Hepatocyte (in vitro differentiated cells): ENCODE measurements around the gene DDN. TPM values are rescaled to one million over a fixed set of nuclear protein-coding genes. Genes with fewer than 3 reads are reported as not detected.

Source experiments
- DNase-seq: peaks from one replicate; pipeline ENCODE4 v3.0.0-alpha.2; 2016; ENCODE audit warnings: low spot score
- H2AFZ ChIP-seq: fragments of 200-600 bp; sonication (generic); 2 replicates; pipeline ENCODE4 v1.6.0; 2016; ENCODE audit warnings: antibody characterized with exemption, mild to moderate bottlenecking
- H3K27ac ChIP-seq: fragments of 200-600 bp; sonication (generic); 2 replicates; pipeline ENCODE4 v1.5.1; 2016; ENCODE audit warnings: mild to moderate bottlenecking
- H3K27me3 ChIP-seq: fragments of 200-600 bp; sonication (generic); 2 replicates; pipeline ENCODE4 v1.6.1; 2016
- H3K36me3 ChIP-seq: fragments of 200-600 bp; sonication (generic); replicated peaks from 2 replicates; pipeline ENCODE4 v1.5.1; 2016; ENCODE audit warnings: low read depth; ENCODE audit not compliant: insufficient read depth
- H3K4me1 ChIP-seq: fragments of 200-600 bp; sonication (generic); 2 replicates; pipeline ENCODE4 v1.5.1; 2016; ENCODE audit warnings: mild to moderate bottlenecking, moderate library complexity; ENCODE audit not compliant: insufficient read depth
- H3K4me2 ChIP-seq: fragments of 200-600 bp; sonication (generic); 2 replicates; pipeline ENCODE4 v1.6.0; 2016
- H3K4me3 ChIP-seq: fragments of 200-600 bp; sonication (generic); 2 replicates; pipeline ENCODE4 v1.5.1; 2016; ENCODE audit warnings: mild to moderate bottlenecking
- H3K79me2 ChIP-seq: fragments of 200-600 bp; sonication (generic); 2 replicates; pipeline ENCODE4 v1.6.0; 2017; ENCODE audit warnings: mild to moderate bottlenecking
- H3K9me2 ChIP-seq: fragments of 200-600 bp; sonication (generic); replicated peaks from 2 replicates; pipeline ENCODE4 v1.6.0; 2017; ENCODE audit warnings: mild to moderate bottlenecking; ENCODE audit not compliant: insufficient read depth
- H3K9me3 ChIP-seq: fragments of 200-600 bp; sonication (generic); 2 replicates; pipeline ENCODE4 v1.5.1; 2016; ENCODE audit warnings: low read depth, mild to moderate bottlenecking
- H4K20me1 ChIP-seq: fragments of 200-600 bp; sonication (generic); 2 replicates; pipeline ENCODE4 v1.6.0; 2016; ENCODE audit warnings: mild to moderate bottlenecking; ENCODE audit not compliant: insufficient read depth, poor library complexity, severe bottlenecking
- EZH2 ChIP-seq: fragments of 200-600 bp; sonication (generic); IDR thresholded peaks from 2 replicates; pipeline ENCODE4 v1.6.1; 2016; ENCODE audit warnings: antibody characterized with exemption, mild to moderate bottlenecking, borderline replicate concordance
- EZH2phosphoT487 ChIP-seq: fragments of 200-600 bp; sonication (generic); IDR thresholded peaks from one replicate; pipeline ENCODE4 v1.6.1; 2018; ENCODE audit warnings: antibody characterized with exemption, mild to moderate bottlenecking, low read depth, moderate library complexity; ENCODE audit not compliant: unreplicated experiment, severe bottlenecking
- WGBS: methylation state at CpG from one replicate; pipeline ENCODE4 v1.1.6; 2016; ENCODE audit warnings: low lambda C conversion rate; ENCODE audit errors: missing lambda C conversion rate; 5-methylcytosine and 5-hydroxymethylcytosine counted together
- polyA plus RNA-seq: library from polyadenylated mRNA; unstranded; fragments of >200 nt; fragmentation: Nextera tagmentation; extraction: Ambion mirVana; gene quantifications from 2 replicates; pipeline ENCODE4 v1.2.1, GENCODE V29; 2016
- total RNA-seq: library from RNA; depleted of rRNA; stranded (reverse); fragments of >200 nt; gene quantifications from 2 replicates; pipeline ENCODE4 v1.2.3, GENCODE V29; 2014
- TF ChIP-seq, protein P1 (sequence below): fragments of 200-600 bp; sonication (generic); IDR thresholded peaks from 2 replicates; pipeline ENCODE4 v1.5.1; 2016; ENCODE audit warnings: antibody characterized with exemption, mild to moderate bottlenecking; ENCODE audit not compliant: poor library complexity

Gene DDN
- total and polyA plus RNA-seq, 2 experiments from 2014 or later, result 0.10 TPM; not detected in 1

DNA sequence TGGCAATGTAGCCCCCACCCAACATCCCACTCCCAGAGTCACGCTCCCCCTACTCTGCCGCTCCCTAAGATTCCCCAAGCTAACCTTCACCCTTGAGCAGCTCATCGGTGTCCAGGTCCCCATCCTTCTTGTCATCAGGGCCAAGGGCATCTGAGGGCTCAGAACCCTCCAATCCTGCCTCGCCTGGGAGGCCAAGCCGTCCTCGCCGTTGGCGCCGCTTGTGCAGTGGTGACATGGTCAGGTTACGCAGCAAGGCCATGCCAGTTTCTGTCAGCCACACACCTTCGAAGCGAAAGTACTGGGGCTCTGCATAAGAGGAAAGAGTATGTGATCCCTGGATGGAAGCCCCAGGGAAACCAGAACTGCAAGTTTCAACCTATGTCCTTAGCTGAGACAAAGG, 45.5 kb upstream of the DDN start:
- no peak overlapping the region for H3K27ac ChIP-seq
- no peaks in the 10 kb centered on the region for H3K4me1 ChIP-seq
- H2AFZ ChIP-seq, result no peak overlapping the region
- no peaks in the 10 kb centered on the region for H3K9me2 ChIP-seq
- no peak overlapping the region for H3K4me3 ChIP-seq
- H3K36me3 ChIP-seq, result no peaks in the 10 kb centered on the region
- no peaks in the 10 kb centered on the region for H4K20me1 ChIP-seq
- 98% methylated on average over 12 of the region's 12 CpGs for WGBS
- TF ChIP-seq EZH2 (no peak), EZH2phosphoT487 (no peak)
- TF ChIP-seq, protein P1, sequence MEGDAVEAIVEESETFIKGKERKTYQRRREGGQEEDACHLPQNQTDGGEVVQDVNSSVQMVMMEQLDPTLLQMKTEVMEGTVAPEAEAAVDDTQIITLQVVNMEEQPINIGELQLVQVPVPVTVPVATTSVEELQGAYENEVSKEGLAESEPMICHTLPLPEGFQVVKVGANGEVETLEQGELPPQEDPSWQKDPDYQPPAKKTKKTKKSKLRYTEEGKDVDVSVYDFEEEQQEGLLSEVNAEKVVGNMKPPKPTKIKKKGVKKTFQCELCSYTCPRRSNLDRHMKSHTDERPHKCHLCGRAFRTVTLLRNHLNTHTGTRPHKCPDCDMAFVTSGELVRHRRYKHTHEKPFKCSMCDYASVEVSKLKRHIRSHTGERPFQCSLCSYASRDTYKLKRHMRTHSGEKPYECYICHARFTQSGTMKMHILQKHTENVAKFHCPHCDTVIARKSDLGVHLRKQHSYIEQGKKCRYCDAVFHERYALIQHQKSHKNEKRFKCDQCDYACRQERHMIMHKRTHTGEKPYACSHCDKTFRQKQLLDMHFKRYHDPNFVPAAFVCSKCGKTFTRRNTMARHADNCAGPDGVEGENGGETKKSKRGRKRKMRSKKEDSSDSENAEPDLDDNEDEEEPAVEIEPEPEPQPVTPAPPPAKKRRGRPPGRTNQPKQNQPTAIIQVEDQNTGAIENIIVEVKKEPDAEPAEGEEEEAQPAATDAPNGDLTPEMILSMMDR, result no peak
- no peak for DNase-seq
- H3K79me2 ChIP-seq, result no peaks in the 10 kb centered on the region
- no peak overlapping the region for H3K4me2 ChIP-seq
- H3K27me3 ChIP-seq, result no peaks in the 10 kb centered on the region
- H3K9me3 ChIP-seq, result no peaks in the 10 kb centered on the region

DNA sequence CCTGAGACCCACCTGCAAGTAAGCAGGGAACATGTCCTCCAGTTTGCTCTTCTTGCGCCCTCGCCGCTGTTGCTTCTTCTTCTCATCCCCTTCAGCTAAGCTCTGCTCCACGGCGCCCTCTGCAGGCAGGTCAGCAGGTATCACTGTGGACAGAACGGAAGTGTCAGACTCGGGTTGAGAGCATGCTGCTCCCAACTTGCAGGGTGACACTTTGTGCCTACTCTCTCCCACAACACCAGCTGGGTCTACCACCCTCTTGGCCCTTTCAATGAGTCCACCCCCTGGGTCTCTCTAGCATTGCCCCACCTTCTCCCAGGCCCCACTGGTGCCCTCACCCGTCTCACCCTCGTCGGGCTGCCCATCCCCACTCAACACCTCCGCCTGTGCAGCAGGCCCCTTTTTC, 44.7 kb upstream of the DDN start:
- no peak overlapping the region for H3K4me2 ChIP-seq
- no peaks in the 10 kb centered on the region for H3K27me3 ChIP-seq
- H3K79me2 ChIP-seq, result no peaks in the 10 kb centered on the region
- no peaks in the 10 kb centered on the region for H3K9me2 ChIP-seq
- no peaks in the 10 kb centered on the region for H3K9me3 ChIP-seq
- no peaks in the 10 kb centered on the region for H3K36me3 ChIP-seq
- no peaks in the 10 kb centered on the region for H3K4me1 ChIP-seq
- WGBS, result 61% methylated on average over 9 of the region's 11 CpGs
- no peaks in the 10 kb centered on the region for H4K20me1 ChIP-seq
- no peak overlapping the region for H2AFZ ChIP-seq
- H3K4me3 ChIP-seq, result no peak overlapping the region
- peak; percentile 65 for DNase-seq
- TF ChIP-seq EZH2phosphoT487 (no peak), EZH2 (no peak)
- TF ChIP-seq, protein P1, result peak; percentile 55
- H3K27ac ChIP-seq, result no peak overlapping the region

DNA sequence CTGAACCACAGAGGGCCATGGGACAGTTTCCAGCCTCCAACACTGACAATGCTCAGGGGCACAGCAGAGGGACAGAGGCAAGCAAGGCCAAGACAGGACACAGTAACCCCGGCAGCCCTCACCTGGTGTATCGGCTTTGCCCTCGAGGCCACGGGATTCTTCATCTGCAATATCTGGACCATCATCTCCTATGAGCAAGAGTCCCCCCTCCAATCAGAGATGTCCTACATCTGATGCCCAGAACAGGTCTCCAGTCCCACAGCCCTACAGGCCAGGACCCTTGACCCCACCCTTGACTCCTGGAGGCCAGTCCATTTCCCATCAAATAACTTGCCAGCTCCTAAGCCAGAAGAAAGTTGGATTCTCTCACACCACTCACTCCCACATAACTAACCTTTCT, 44.1 kb upstream of the DDN start:
- no peak for DNase-seq
- Histone ChIP-seq H4K20me1 (no peaks in the 10 kb centered on the region), H3K4me1 (no peaks in the 10 kb centered on the region)

More for the DNA sequence above, 44.1 kb upstream of the DDN start:
- Histone ChIP-seq H3K36me3 (no peaks in the 10 kb centered on the region), H2AFZ (no peak overlapping the region), H3K9me3 (no peaks in the 10 kb centered on the region), H3K4me3 (no peak overlapping the region), H3K79me2 (no peaks in the 10 kb centered on the region), H3K27ac (no peak overlapping the region), H3K27me3 (no peaks in the 10 kb centered on the region), H3K4me2 (no peak overlapping the region), H3K9me2 (no peaks in the 10 kb centered on the region)
- WGBS, result 95% methylated on average over 4 of the region's 4 CpGs
- TF ChIP-seq EZH2, result no peak
- TF ChIP-seq, protein P1, result no peak
- TF ChIP-seq EZH2phosphoT487, result no peak
